Endothelial cell of umbilical vein (primary cell): ENCODE data around the gene ZNF496.

Source experiments
- CTCF ChIP-seq, 2 donors: IDR thresholded peaks; 1 replicate in 1 of 2; 2 replicates in 1 of 2; pipeline ENCODE4 v1.5.1; 2011; ENCODE audit warnings: low read length in 2 of 2, mild to moderate bottlenecking in 2 of 2, moderate library complexity in 2 of 2, control low read depth in 1 of 2, inconsistent platforms in 1 of 2, low read depth in 1 of 2; ENCODE audit not compliant: insufficient read depth in 1 of 2; ENCODE audit errors: extremely low read depth in 1 of 2
- MAX ChIP-seq: IDR thresholded peaks from 2 replicates; pipeline ENCODE4 v1.6.1; 2011; ENCODE audit not compliant: insufficient read depth, insufficient read length
- POLR2A ChIP-seq: IDR thresholded peaks from 2 replicates; pipeline ENCODE4 v1.6.1; 2012; ENCODE audit warnings: low read depth, mild to moderate bottlenecking, control low read depth, low read length
- POLR2AphosphoS5 ChIP-seq: IDR thresholded peaks from 2 replicates; pipeline ENCODE4 v1.6.1; 2012; ENCODE audit warnings: low read depth, mild to moderate bottlenecking, control low read depth, low read length, moderate library complexity; ENCODE audit not compliant: insufficient read depth

GRCh38 chr1:247345881-247346280 lies 14.2 kb upstream of the ZNF496 start:
- TF ChIP-seq CTCF (IDR thresholded peaks at IDR 0.05; ENCODE audit: extremely low read depth in 1 of 2, insufficient read depth in 1 of 2, low read depth in 1 of 2, low read length in 2 of 2) (no peak), MAX (no peak), POLR2A (no peak), POLR2AphosphoS5 (no peak)
